Measurements from ENCODE around the gene TCF7. TPM values are rescaled to one million over a fixed set of nuclear protein-coding genes. Genes with fewer than 3 reads are reported as not detected.

The TCF7 gene
- total and polyA plus RNA-seq, 4 donors: 1.3 to 2.7 (median 2.2) TPM

DNA sequence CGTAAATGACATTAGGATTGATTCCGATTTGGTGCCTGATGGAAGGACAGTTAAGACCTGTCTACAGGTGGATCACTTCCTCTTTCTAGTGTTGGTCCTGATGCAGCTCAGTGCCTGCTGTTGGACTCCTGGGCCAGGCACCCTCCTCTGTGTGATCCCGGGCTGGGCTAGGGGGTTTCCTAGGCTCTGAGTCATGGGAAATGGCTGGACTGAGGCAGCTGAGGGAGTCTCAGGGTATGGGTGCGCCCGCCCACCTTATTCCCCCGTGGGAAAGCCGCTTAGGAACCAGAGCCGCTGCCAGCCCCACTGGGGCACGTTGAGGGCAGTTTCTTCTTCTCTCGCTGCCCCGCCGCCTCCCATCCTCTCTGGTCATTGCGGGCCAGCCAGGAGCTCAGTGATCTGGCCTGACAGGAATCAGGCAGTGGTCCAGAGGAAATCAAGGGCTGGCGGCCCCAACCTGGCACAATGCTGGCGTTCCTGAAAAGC is 12.9 kb downstream of the TCF7 start:
- 81% methylated on average over 15 of the region's 15 CpGs for WGBS
- Histone ChIP-seq H3K9me3 (ENCODE audit: control insufficient read depth in 4 of 4, low read length in 3 of 4) (no peaks in the 10 kb centered on the region), H3K9ac (ENCODE audit: low read depth in 1 of 2, low read length in 2 of 2) (no peak overlapping the region), H3K4me1 (ENCODE audit: control insufficient read depth in 4 of 4, insufficient read depth in 4 of 4, low read length in 3 of 4) (peaks cover 0 to 10% (median 6%) of the 10 kb centered on the region in 4 donors), H3K36me3 (ENCODE audit: control insufficient read depth in 4 of 4, insufficient read depth in 3 of 4, low read depth in 1 of 4, low read length in 3 of 4) (no peaks in the 10 kb centered on the region), H3K27me3 (ENCODE audit: control insufficient read depth in 4 of 4, insufficient read depth in 4 of 4, low read length in 3 of 4) (no peaks in the 10 kb centered on the region), H3K27ac (ENCODE audit: low read depth in 1 of 2, low read length in 2 of 2) (no peak overlapping the region), H3K4me3 (ENCODE audit: low read depth in 1 of 3, low read length in 3 of 3) (no peak overlapping the region)
- DNase-seq (ENCODE audit: low spot score): no peak
- TF ChIP-seq TAF1 (conservative IDR thresholded peaks at IDR 0.05) (no peak), RXRA (IDR thresholded peaks at IDR 0.05) (no peak), EGR1 (IDR thresholded peaks at IDR 0.05; ENCODE audit: low read depth in 2 of 2) (no peak), HNF4A (conservative IDR thresholded peaks at IDR 0.05) (no peak), NR2F2 (IDR thresholded peaks at IDR 0.05) (no peak), HNF4G (IDR thresholded peaks at IDR 0.05) (no peak), RAD21 (IDR thresholded peaks at IDR 0.05) (no peak), SP1 (IDR thresholded peaks at IDR 0.05) (no peak), FOXA2 (IDR thresholded peaks at IDR 0.05) (no peak), GABPA (IDR thresholded peaks at IDR 0.05 in 1 of 2, conservative IDR thresholded peaks at IDR 0.05 in 1 of 2) (no peak)
- TF ChIP-seq, protein P1, sequence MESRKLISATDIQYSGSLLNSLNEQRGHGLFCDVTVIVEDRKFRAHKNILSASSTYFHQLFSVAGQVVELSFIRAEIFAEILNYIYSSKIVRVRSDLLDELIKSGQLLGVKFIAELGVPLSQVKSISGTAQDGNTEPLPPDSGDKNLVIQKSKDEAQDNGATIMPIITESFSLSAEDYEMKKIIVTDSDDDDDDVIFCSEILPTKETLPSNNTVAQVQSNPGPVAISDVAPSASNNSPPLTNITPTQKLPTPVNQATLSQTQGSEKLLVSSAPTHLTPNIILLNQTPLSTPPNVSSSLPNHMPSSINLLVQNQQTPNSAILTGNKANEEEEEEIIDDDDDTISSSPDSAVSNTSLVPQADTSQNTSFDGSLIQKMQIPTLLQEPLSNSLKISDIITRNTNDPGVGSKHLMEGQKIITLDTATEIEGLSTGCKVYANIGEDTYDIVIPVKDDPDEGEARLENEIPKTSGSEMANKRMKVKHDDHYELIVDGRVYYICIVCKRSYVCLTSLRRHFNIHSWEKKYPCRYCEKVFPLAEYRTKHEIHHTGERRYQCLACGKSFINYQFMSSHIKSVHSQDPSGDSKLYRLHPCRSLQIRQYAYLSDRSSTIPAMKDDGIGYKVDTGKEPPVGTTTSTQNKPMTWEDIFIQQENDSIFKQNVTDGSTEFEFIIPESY (IDR thresholded peaks at IDR 0.05): no peak
- TF ChIP-seq, protein P2, sequence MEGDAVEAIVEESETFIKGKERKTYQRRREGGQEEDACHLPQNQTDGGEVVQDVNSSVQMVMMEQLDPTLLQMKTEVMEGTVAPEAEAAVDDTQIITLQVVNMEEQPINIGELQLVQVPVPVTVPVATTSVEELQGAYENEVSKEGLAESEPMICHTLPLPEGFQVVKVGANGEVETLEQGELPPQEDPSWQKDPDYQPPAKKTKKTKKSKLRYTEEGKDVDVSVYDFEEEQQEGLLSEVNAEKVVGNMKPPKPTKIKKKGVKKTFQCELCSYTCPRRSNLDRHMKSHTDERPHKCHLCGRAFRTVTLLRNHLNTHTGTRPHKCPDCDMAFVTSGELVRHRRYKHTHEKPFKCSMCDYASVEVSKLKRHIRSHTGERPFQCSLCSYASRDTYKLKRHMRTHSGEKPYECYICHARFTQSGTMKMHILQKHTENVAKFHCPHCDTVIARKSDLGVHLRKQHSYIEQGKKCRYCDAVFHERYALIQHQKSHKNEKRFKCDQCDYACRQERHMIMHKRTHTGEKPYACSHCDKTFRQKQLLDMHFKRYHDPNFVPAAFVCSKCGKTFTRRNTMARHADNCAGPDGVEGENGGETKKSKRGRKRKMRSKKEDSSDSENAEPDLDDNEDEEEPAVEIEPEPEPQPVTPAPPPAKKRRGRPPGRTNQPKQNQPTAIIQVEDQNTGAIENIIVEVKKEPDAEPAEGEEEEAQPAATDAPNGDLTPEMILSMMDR (IDR thresholded peaks at IDR 0.05; ENCODE audit: low read depth, low read length, missing input control): no peak
- TF ChIP-seq, protein P3, sequence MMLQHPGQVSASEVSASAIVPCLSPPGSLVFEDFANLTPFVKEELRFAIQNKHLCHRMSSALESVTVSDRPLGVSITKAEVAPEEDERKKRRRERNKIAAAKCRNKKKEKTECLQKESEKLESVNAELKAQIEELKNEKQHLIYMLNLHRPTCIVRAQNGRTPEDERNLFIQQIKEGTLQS (IDR thresholded peaks at IDR 0.05): no peak

DNA sequence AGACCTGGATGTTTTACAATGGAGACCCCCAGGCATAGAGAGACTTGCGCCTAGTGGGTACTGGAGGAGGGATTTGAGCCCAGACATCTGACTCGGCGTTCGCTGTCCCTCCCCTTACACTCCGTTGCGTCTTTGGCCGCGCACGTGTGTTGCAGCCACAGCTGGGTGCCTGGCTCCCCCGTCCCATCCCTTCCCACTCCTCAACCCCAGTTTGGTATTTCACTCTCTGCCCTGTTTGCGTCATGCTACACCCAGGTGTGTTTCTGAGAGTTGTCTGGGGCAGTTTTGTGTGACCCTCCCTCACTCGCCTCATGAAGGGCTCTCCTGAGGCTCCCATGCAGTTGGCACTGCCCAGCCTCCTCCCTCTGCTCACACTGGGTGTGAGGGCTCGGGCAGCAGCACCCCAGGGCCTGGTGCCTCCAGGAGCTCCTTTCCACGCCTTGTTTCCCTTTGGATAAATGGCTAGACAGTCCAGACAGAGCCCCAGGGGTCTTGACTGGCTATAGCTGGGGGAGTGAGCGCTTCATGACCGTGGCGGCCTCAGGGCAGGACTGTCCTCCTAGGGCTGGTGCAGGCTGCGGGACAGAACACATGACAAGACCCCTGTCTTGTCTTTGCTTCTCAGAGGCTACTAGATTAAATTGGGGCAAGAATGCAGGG is 13.6 kb downstream of the TCF7 start:
- no peak overlapping the region for H3K9ac ChIP-seq (ENCODE audit: low read depth in 1 of 2, low read length in 2 of 2)
- WGBS: 92% methylated on average over 18 of the region's 18 CpGs
- H3K4me1 ChIP-seq (ENCODE audit: control insufficient read depth in 4 of 4, insufficient read depth in 4 of 4, low read length in 3 of 4): peaks cover 0 to 10% (median 6%) of the 10 kb centered on the region in 4 donors
- no peak for DNase-seq (ENCODE audit: low spot score)
- no peaks in the 10 kb centered on the region for H3K27me3 ChIP-seq (ENCODE audit: control insufficient read depth in 4 of 4, insufficient read depth in 4 of 4, low read length in 3 of 4)
- no peak overlapping the region for H3K27ac ChIP-seq (ENCODE audit: low read depth in 1 of 2, low read length in 2 of 2)
- H3K9me3 ChIP-seq (ENCODE audit: control insufficient read depth in 4 of 4, low read length in 3 of 4): no peaks in the 10 kb centered on the region
- H3K36me3 ChIP-seq (ENCODE audit: control insufficient read depth in 4 of 4, insufficient read depth in 3 of 4, low read depth in 1 of 4, low read length in 3 of 4): no peaks in the 10 kb centered on the region
- TF ChIP-seq, protein P4, sequence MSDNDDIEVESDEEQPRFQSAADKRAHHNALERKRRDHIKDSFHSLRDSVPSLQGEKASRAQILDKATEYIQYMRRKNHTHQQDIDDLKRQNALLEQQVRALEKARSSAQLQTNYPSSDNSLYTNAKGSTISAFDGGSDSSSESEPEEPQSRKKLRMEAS (IDR thresholded peaks at IDR 0.05): no peak
- TF ChIP-seq FOXA1 (IDR thresholded peaks at IDR 0.05) (no peak), HNF4G (IDR thresholded peaks at IDR 0.05) (no peak), EGR1 (IDR thresholded peaks at IDR 0.05; ENCODE audit: low read depth in 2 of 2) (no peak), JUND (IDR thresholded peaks at IDR 0.05) (no peak), RXRA (IDR thresholded peaks at IDR 0.05) (no peak)
- TF ChIP-seq, protein P5, sequence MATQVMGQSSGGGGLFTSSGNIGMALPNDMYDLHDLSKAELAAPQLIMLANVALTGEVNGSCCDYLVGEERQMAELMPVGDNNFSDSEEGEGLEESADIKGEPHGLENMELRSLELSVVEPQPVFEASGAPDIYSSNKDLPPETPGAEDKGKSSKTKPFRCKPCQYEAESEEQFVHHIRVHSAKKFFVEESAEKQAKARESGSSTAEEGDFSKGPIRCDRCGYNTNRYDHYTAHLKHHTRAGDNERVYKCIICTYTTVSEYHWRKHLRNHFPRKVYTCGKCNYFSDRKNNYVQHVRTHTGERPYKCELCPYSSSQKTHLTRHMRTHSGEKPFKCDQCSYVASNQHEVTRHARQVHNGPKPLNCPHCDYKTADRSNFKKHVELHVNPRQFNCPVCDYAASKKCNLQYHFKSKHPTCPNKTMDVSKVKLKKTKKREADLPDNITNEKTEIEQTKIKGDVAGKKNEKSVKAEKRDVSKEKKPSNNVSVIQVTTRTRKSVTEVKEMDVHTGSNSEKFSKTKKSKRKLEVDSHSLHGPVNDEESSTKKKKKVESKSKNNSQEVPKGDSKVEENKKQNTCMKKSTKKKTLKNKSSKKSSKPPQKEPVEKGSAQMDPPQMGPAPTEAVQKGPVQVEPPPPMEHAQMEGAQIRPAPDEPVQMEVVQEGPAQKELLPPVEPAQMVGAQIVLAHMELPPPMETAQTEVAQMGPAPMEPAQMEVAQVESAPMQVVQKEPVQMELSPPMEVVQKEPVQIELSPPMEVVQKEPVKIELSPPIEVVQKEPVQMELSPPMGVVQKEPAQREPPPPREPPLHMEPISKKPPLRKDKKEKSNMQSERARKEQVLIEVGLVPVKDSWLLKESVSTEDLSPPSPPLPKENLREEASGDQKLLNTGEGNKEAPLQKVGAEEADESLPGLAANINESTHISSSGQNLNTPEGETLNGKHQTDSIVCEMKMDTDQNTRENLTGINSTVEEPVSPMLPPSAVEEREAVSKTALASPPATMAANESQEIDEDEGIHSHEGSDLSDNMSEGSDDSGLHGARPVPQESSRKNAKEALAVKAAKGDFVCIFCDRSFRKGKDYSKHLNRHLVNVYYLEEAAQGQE (IDR thresholded peaks at IDR 0.05): no peak
- no peak overlapping the region for H3K4me3 ChIP-seq (ENCODE audit: low read depth in 1 of 3, low read length in 3 of 3)

Data from liver (tissue), 9 donors.